Measurements from ENCODE around the gene RAPSN. TPM values are rescaled to one million over a fixed set of nuclear protein-coding genes. Genes with fewer than 3 reads are reported as not detected.

RAPSN gene
- polyA plus RNA-seq (2013, experiment 1 of 2): 0.14 TPM
- polyA plus RNA-seq (2013, experiment 2 of 2): 0.28 TPM

- H3K18ac ChIP-seq (ENCODE audit: low read length): no peak within 1 kb of the TSS
- no peak within 1 kb of the TSS for H3K56ac ChIP-seq (ENCODE audit: low read length)
- H3K4ac ChIP-seq (ENCODE audit: low read depth, low read length): no peak within 1 kb of the TSS
- H3K79me1 ChIP-seq (ENCODE audit: low read length): no peaks in the 10 kb centered on the region
- H2BK120ac ChIP-seq (ENCODE audit: low read depth, low read length): no peak within 1 kb of the TSS
- no peak within 1 kb of the TSS for H4K8ac ChIP-seq (ENCODE audit: low read depth, low read length)
- H3K27ac ChIP-seq (ENCODE audit: low read depth, low read length): no peak within 1 kb of the TSS
- H3K4me3 ChIP-seq (ENCODE audit: low read length): no peak within 1 kb of the TSS
- no peak within 1 kb of the TSS for H4K5ac ChIP-seq (ENCODE audit: low read length)
- no peak within 1 kb of the TSS for H2BK15ac ChIP-seq (replicated peaks; ENCODE audit: low read depth)
- H3K36me3 ChIP-seq (ENCODE audit: control insufficient read depth, insufficient read depth, low read length): peaks cover 1% of the 10 kb centered on the region
- H3K79me2 ChIP-seq (ENCODE audit: control insufficient read depth, insufficient read depth, low read length): no peaks in the 10 kb centered on the region
- H2AK5ac ChIP-seq (ENCODE audit: low read length): no peak within 1 kb of the TSS
- no peak within 1 kb of the TSS for H3K4me2 ChIP-seq (ENCODE audit: low read length)
- no peaks in the 10 kb centered on the region for H3K4me1 ChIP-seq (ENCODE audit: control insufficient read depth, low read depth, low read length)
- no peak within 1 kb of the TSS for H2BK5ac ChIP-seq (ENCODE audit: low read length)
- no peaks in the 10 kb centered on the region for H3K27me3 ChIP-seq (ENCODE audit: insufficient read depth, low read length, poor library complexity)
- H3K9ac ChIP-seq (ENCODE audit: low read length): no peak within 1 kb of the TSS
- H3K23ac ChIP-seq (ENCODE audit: low read length): no peak within 1 kb of the TSS
- no peak for DNase-seq
- no CpG with 5 or more reads among the region's 32 CpGs for WGBS (ENCODE audit: extremely low coverage, insufficient coverage, low lambda C conversion rate)
Observed at GRCh38 chr11:47448566-47449427, at the start of gene RAPSN. TSS of gene RAPSN (minus strand) at chr11:47449136. CDS start at chr11:47448964, 172 bp downstream.

GRCh38 chr11:47498149-47498548, 49.2 kb upstream of the RAPSN start:
- Histone ChIP-seq H3K56ac (ENCODE audit: low read length) (no peak overlapping the region), H3K36me3 (ENCODE audit: control insufficient read depth, insufficient read depth, low read length) (peaks cover 1% of the 10 kb centered on the region), H3K27ac (ENCODE audit: low read depth, low read length) (no peak overlapping the region), H3K4me2 (ENCODE audit: low read length) (no peak overlapping the region), H4K5ac (ENCODE audit: low read length) (no peak overlapping the region), H2BK120ac (ENCODE audit: low read depth, low read length) (no peak overlapping the region), H2AK5ac (ENCODE audit: low read length) (no peak overlapping the region), H3K79me2 (ENCODE audit: control insufficient read depth, insufficient read depth, low read length) (peaks cover 70% of the 10 kb centered on the region), H3K9ac (ENCODE audit: low read length) (no peak overlapping the region), H3K18ac (ENCODE audit: low read length) (no peak overlapping the region), H2BK15ac (replicated peaks; ENCODE audit: low read depth) (no peak overlapping the region), H3K4me1 (ENCODE audit: control insufficient read depth, low read depth, low read length) (peaks cover 18% of the 10 kb centered on the region), H2BK5ac (ENCODE audit: low read length) (no peak overlapping the region), H4K8ac (ENCODE audit: low read depth, low read length) (no peak overlapping the region), H3K4ac (ENCODE audit: low read depth, low read length) (no peak overlapping the region), H3K4me3 (ENCODE audit: low read length) (no peak overlapping the region), H3K27me3 (ENCODE audit: insufficient read depth, low read length, poor library complexity) (no peaks in the 10 kb centered on the region), H3K23ac (ENCODE audit: low read length) (no peak overlapping the region), H3K79me1 (ENCODE audit: low read length) (peaks cover 41% of the 10 kb centered on the region)
- no peak for DNase-seq
- no CpG with 5 or more reads among the region's 3 CpGs for WGBS (ENCODE audit: extremely low coverage, insufficient coverage, low lambda C conversion rate)

- Histone ChIP-seq H3K27ac (ENCODE audit: low read depth, low read length) (no peak overlapping the region), H3K18ac (ENCODE audit: low read length) (no peak overlapping the region), H3K23ac (ENCODE audit: low read length) (no peak overlapping the region), H4K5ac (ENCODE audit: low read length) (no peak overlapping the region), H3K27me3 (ENCODE audit: insufficient read depth, low read length, poor library complexity) (no peaks in the 10 kb centered on the region), H3K4ac (ENCODE audit: low read depth, low read length) (no peak overlapping the region), H3K4me3 (ENCODE audit: low read length) (no peak overlapping the region), H3K4me2 (ENCODE audit: low read length) (no peak overlapping the region), H3K4me1 (ENCODE audit: control insufficient read depth, low read depth, low read length) (peaks cover 18% of the 10 kb centered on the region), H2BK120ac (ENCODE audit: low read depth, low read length) (no peak overlapping the region), H2AK5ac (ENCODE audit: low read length) (no peak overlapping the region), H3K9ac (ENCODE audit: low read length) (no peak overlapping the region), H3K79me2 (ENCODE audit: control insufficient read depth, insufficient read depth, low read length) (peaks cover 76% of the 10 kb centered on the region), H3K79me1 (ENCODE audit: low read length) (peaks cover 41% of the 10 kb centered on the region), H3K56ac (ENCODE audit: low read length) (no peak overlapping the region), H3K36me3 (ENCODE audit: control insufficient read depth, insufficient read depth, low read length) (peaks cover 1% of the 10 kb centered on the region), H4K8ac (ENCODE audit: low read depth, low read length) (no peak overlapping the region), H2BK15ac (replicated peaks; ENCODE audit: low read depth) (no peak overlapping the region), H2BK5ac (ENCODE audit: low read length) (no peak overlapping the region)
- DNase-seq: no peak
Observed at GRCh38 chr11:47496808-47497207, 47.9 kb upstream of the RAPSN start.

DNA sequence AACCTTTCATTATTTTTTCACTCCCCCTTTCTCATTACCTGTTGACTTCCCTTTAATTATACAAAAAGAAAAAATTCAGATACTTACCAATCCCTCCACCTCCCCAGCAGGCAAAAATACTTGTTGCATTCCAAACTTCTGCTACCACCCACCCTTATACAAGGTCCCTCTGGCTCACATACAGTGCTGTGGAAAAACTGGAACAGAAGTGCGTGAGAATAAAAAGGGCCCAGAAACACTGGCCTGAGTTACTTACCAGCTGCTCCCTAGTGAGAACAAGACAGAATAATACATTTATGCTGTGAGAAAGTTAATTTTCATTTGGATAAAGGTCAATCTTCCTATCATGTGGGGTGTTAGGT, 46.9 kb upstream of the RAPSN start:
- no peak overlapping the region for H4K5ac ChIP-seq (ENCODE audit: low read length)
- H3K36me3 ChIP-seq (ENCODE audit: control insufficient read depth, insufficient read depth, low read length): peaks cover 1% of the 10 kb centered on the region
- H3K23ac ChIP-seq (ENCODE audit: low read length): no peak overlapping the region
- H4K8ac ChIP-seq (ENCODE audit: low read depth, low read length): no peak overlapping the region
- H2BK5ac ChIP-seq (ENCODE audit: low read length): no peak overlapping the region
- H3K27ac ChIP-seq (ENCODE audit: low read depth, low read length): no peak overlapping the region
- no peak overlapping the region for H2BK120ac ChIP-seq (ENCODE audit: low read depth, low read length)
- no peak overlapping the region for H3K9ac ChIP-seq (ENCODE audit: low read length)
- no peak overlapping the region for H3K56ac ChIP-seq (ENCODE audit: low read length)
- no peak overlapping the region for H2AK5ac ChIP-seq (ENCODE audit: low read length)
- peaks cover 17% of the 10 kb centered on the region for H3K4me1 ChIP-seq (ENCODE audit: control insufficient read depth, low read depth, low read length)
- H3K4me2 ChIP-seq (ENCODE audit: low read length): no peak overlapping the region
- no peak overlapping the region for H3K4me3 ChIP-seq (ENCODE audit: low read length)
- no peaks in the 10 kb centered on the region for H3K27me3 ChIP-seq (ENCODE audit: insufficient read depth, low read length, poor library complexity)
- peaks cover 72% of the 10 kb centered on the region for H3K79me2 ChIP-seq (ENCODE audit: control insufficient read depth, insufficient read depth, low read length)
- H3K18ac ChIP-seq (ENCODE audit: low read length): no peak overlapping the region
- DNase-seq: no peak
- no CpG with 5 or more reads among the region's 1 CpG for WGBS (ENCODE audit: extremely low coverage, insufficient coverage, low lambda C conversion rate)
- H2BK15ac ChIP-seq (replicated peaks; ENCODE audit: low read depth): no peak overlapping the region
- no peak overlapping the region for H3K4ac ChIP-seq (ENCODE audit: low read depth, low read length)
- peaks cover 42% of the 10 kb centered on the region for H3K79me1 ChIP-seq (ENCODE audit: low read length)

- H4K8ac ChIP-seq (ENCODE audit: low read depth, low read length): no peak overlapping the region
- peak; percentile 35 for DNase-seq
- H4K5ac ChIP-seq (ENCODE audit: low read length): no peak overlapping the region
- H3K23ac ChIP-seq (ENCODE audit: low read length): no peak overlapping the region
- H3K27ac ChIP-seq (ENCODE audit: low read depth, low read length): no peak overlapping the region
- no peak overlapping the region for H3K4ac ChIP-seq (ENCODE audit: low read depth, low read length)
- peaks cover 67% of the 10 kb centered on the region for H3K79me2 ChIP-seq (ENCODE audit: control insufficient read depth, insufficient read depth, low read length)
- H3K4me3 ChIP-seq (ENCODE audit: low read length): no peak overlapping the region
- no peak overlapping the region for H3K18ac ChIP-seq (ENCODE audit: low read length)
- no peak overlapping the region for H3K56ac ChIP-seq (ENCODE audit: low read length)
- no peak overlapping the region for H2AK5ac ChIP-seq (ENCODE audit: low read length)
- no peak overlapping the region for H3K4me2 ChIP-seq (ENCODE audit: low read length)
- H3K4me1 ChIP-seq (ENCODE audit: control insufficient read depth, low read depth, low read length): peaks cover 17% of the 10 kb centered on the region
- no peak overlapping the region for H2BK15ac ChIP-seq (replicated peaks; ENCODE audit: low read depth)
- no peaks in the 10 kb centered on the region for H3K27me3 ChIP-seq (ENCODE audit: insufficient read depth, low read length, poor library complexity)
- no peak overlapping the region for H2BK120ac ChIP-seq (ENCODE audit: low read depth, low read length)
- WGBS (ENCODE audit: extremely low coverage, insufficient coverage, low lambda C conversion rate): no CpG with 5 or more reads among the region's 4 CpGs
- no peak overlapping the region for H3K9ac ChIP-seq (ENCODE audit: low read length)
- no peak overlapping the region for H2BK5ac ChIP-seq (ENCODE audit: low read length)
- peaks cover 1% of the 10 kb centered on the region for H3K36me3 ChIP-seq (ENCODE audit: control insufficient read depth, insufficient read depth, low read length)
- H3K79me1 ChIP-seq (ENCODE audit: low read length): peaks cover 40% of the 10 kb centered on the region
Observed at GRCh38 chr11:47495011-47495855, 46.3 kb upstream of the RAPSN start.
